OCI-LY1 (cell line): ENCODE measurements around the gene RC3H1.
"Not testable (repeated sequence)": the region's sequence is repeated elsewhere in the genome, so short reads cannot be mapped to it uniquely, and the experiment has no call there.

Experiments used
- CTCF ChIP-seq: fragments of 200-600 bp; sonication (generic), shearing (Covaris generic); IDR thresholded peaks from 2 replicates; pipeline ENCODE4 v1.5.1; 2017; ENCODE audit warnings: mild to moderate bottlenecking, antibody characterized with exemption, low read length, moderate library complexity, mixed read lengths
- EZH2 ChIP-seq: fragments of 200-600 bp; sonication (generic), shearing (Covaris generic); IDR thresholded peaks from 2 replicates; pipeline ENCODE4 v1.8.0; 2017; ENCODE audit warnings: borderline replicate concordance, mixed run types, mild to moderate bottlenecking, antibody characterized with exemption, low read length, moderate library complexity, mixed read lengths

- not testable (repeated sequence) for TF ChIP-seq EZH2, CTCF
Measured at GRCh38 chr1:173993948-173994347, 28.2 kb downstream of the RC3H1 start.
